GM18505 (cell line): Measurements from ENCODE around the gene CFAP20DC.
"Not testable (repeated sequence)": the region's sequence is repeated elsewhere in the genome, so short reads cannot be mapped to it uniquely, and the experiment has no call there.

Source experiments
- ATAC-seq: cut with Tn5 transposase; IDR thresholded peaks from one replicate; pipeline ENCODE4 v1.9.1; 2021; ENCODE audit not compliant: unreplicated experiment
- POLR2A ChIP-seq: IDR thresholded peaks from 4 replicates; pipeline ENCODE4 v1.6.1; 2011; ENCODE audit warnings: borderline replicate concordance; ENCODE audit not compliant: insufficient read depth, insufficient read length; ENCODE audit errors: extremely low read depth

CFAP20DC gene

DNA sequence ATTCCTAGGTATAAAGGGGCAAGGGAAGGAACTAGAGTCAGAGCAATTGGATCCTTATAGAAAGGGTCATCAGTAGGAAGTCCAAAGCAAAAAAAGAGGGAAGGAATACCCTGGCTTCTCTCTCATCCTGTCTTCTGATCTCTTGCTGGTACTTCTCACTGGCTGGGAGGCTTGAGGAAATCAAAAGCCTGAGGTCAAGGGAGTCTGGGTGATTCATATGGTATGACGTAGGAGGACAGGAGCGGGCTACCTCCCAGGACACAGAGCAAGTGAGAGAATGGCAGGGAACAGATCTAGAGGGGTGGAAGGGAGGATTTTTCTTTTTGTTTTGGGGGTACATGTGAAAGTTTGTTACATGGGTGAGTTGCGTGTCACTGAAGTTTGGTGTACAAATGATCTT is 76.0 kb downstream of the CFAP20DC start:
- ATAC-seq, result no peak
- no peak for TF ChIP-seq POLR2A

DNA sequence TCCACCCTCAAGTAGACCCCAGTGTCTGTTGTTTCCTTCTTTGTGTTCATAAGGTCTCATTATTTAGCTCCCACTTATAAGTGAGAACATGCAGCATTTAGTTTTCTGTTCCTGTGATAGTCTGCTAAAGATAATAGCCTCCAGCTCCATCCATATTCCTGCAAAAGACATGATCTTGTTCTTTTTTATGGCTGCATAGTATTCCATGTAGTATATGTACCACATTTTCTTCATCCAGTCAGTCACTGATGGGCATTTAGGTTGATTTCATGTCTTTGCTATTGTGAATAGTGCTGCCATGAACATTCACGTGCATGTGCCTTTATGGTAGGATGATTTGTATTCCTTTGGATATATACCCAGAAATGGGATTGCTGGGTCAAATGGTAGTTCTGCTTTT is 82.0 kb downstream of the CFAP20DC start:
- not testable (repeated sequence) for ATAC-seq

DNA sequence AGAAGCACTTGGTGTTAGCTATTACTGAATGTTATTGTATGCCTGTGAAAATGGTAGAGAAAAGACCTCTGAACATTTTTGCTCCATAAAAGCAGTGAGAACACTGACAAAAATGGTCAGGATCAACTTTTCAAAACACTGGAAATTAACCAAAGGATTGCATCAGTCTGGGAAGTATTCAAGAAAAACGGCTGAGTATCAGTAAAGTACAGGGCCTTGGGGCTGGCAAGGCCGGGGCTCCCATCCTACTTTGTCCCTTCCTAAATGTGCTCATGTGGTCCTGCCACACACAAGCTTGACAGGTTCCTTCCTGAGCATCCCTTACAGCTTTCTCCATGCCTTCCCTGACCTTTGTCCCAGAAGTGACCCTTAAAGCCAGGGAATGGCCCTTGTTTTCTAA is 84.0 kb downstream of the CFAP20DC start:
- no peak for ATAC-seq
- no peak for TF ChIP-seq POLR2A

DNA sequence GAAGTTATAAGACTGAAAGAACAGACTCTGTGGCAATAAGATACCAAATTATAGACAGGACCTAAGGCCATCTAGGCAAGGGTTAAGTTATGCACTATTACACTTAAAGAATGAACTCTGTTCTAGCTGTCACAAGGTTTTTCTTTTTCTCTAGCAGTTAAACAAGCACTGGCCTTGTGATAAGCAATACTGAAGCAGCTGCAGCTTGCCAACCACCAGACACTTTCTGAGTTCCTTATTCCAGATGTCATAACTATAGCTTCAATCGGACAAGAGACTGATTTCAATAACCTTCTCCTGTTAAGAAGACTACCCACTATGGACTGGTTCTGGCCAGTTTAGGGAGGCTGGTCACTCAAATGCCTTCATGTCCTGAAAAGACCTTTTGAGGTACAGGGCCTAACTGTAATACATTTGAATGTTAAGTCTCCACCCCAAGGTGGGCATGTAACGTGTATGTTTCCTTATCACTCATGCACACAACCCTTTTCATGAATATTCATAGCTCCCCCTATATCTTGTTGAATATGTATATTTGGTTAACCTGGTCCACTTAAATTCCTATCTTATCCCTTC is 85.8 kb downstream of the CFAP20DC start:
- no peak for ATAC-seq
- TF ChIP-seq POLR2A, result no peak

DNA sequence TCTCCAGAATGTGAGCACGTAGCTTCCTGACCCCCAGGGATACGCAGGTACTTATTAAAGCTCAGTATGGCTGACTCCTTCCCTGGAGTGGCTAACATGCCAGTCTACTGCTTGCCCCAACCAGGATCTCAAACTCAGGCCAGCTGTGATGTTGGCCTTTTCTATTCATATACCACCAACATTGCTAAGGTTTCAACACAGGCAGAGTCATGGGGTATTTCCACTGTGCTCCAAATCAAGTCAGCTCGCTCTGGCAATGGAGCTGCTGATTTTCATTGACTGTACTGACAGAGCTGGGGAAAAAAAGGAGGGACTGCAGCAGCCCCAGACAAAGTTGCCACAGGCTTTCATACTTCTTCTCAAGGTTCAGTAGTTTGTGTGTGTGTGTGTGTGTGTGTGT is 87.0 kb downstream of the CFAP20DC start:
- no peak for ATAC-seq
- no peak for TF ChIP-seq POLR2A

DNA sequence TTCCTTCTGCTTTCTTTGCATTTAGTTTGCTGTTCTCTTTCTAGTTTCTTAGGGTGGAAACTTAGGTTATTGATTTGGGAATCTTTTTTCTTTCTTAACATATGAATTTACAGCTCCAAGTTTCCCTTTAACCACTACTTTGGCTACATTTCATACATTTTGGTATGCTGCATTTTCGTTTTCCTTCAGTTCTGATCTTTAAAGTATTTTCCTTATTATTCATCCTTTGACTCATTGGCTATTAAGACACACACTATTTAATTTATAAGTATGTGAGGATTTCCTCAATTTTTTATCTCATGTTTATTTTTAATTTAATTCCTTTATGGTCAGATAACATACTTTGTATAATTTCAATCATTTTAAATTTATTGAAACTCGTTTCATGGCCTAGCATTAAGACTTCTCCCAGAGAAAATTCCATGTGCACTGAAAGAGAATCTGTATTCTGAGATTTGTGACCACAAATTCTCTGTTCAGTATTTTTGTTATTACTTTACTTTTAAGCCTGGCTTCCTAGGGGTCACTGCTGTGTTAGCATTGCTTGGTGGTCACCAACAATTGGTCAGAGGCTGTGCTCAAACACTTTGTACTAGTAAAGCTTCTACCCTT is 87.7 kb downstream of the CFAP20DC start:
- ATAC-seq, result no peak
- TF ChIP-seq POLR2A, result no peak

DNA sequence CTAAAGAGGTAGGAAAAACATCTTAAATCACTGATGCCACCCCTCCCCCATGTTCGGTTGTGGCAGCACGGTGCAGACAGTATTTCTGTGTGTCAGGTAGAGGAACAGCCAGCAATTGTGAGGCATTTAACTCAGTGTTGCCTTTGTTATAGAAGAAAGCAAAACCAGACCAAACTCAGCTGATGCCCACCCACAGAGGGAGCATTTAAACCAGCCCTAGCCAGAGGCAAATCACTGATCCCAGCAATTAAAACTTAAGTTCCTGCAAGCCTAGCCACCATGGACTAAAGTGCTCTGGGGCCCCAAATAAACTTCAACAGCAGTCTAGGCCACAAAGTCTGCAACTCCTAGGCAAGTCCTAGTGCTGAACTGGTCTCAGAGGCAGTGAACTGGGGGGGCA is 94.5 kb downstream of the CFAP20DC start:
- no peak for TF ChIP-seq POLR2A
- ATAC-seq, result no peak

DNA sequence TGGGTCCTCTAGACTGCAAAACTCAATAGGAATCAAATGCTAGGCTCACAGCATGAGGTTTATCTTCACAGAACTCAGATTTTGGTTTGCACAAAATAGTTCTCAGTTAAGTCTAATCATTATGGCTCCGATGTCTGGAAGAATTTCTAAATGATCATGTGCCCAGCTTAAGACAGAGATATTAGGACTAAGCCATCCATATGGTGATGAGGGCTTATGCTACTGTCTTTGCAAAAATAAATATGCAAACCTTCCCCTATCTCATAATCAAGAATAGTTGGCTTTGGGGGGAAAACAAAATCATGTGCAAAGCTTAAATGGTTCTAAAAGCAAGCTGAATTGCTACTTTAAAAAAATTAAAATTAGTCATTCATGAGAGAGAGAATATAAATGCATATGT is 96.5 kb downstream of the CFAP20DC start:
- no peak for TF ChIP-seq POLR2A
- no peak for ATAC-seq

DNA sequence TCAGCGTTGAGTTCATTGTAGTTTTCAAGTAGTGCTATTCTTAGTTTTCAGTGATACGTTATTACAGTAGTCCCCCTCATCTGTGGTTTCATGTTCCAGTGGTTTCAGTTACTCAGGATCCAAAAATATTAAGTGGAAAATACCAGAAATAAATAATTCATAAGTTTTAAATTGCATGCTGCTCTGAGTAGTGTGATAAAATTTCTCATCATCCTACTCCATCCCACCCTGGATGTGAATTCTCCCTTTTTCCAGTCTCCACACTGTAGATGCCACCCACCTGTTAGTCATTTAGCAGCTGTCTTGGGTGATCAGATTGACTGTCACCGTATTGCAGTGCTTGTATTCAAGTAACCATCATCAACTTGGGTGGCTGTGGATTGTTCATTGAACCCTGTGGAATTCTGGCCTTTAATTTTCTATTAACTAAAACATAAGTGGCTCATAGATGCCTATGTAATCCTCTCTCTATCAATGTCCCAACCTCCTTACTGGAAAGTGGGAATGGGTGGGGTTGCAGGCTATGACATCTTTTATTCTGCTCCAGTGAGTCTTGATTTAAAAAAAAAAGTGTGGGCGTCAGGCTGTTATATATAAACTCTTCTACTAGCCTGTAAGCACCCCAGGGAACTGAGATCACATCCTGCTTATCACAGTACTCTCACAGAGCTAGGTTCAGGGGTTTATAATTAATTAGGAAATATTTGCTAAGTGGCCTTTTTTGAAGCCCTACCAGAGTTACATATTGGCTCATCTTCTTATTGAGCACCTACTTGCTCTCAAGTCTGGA is 97.5 kb downstream of the CFAP20DC start:
- TF ChIP-seq POLR2A, result no peak
- no peak for ATAC-seq

DNA sequence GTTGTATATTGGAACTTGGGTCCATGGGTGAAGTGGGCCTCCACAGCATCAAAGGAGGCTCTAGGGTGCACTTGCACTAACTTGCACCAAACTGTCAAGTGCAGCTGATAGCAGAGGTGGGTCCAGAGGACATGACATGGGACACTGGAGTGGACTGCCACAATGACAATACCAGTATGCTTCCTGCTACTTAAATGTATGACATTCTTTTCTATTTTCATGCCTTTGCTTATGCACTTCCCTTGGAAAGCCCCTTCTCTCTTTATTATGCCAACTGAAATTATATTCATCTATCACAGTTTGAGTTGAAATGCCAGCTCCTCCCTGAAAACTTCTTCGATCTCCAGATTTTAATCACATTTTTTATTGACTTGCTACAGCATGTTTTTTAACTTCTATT is 101.8 kb downstream of the CFAP20DC start:
- ATAC-seq, result no peak
- no peak for TF ChIP-seq POLR2A

DNA sequence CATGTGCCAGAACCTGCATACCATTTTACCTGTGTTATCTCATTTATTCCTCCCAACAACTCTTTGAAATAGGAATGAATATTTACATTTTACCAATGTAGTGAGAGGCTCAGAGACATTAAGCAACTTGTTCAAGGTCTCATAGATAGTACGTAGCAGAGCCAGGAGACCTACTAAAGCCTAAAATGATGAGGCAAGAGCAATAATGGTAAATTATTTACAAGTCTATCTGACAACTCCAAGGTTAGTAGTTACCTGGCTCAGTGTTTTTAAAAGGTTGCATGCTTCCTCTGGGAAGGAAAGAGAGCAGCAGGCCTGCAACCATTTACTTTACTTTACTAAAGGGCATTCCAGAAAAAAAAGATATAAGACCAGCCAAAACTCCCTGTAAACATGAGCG is 103.0 kb downstream of the CFAP20DC start:
- TF ChIP-seq POLR2A, result no peak
- no peak for ATAC-seq

DNA sequence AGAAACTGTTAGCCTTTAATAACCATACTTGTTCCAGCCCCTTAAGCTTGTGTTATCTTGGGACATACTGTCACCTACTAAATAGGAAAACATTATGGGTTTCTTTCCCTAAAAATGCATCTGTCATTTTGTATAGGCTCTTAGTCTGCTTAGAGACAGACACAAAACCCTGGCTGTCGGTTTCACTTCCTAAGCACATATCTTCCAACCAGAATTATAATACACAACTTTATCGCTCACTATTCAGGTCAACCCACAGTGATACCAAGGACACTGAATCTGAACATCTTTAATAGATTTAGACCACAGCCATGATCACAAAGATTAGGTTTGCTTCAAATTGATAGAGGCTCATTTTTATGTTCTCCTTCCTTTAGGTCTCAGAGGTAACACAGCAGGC is 111.8 kb downstream of the CFAP20DC start:
- no peak for TF ChIP-seq POLR2A
- no peak for ATAC-seq

DNA sequence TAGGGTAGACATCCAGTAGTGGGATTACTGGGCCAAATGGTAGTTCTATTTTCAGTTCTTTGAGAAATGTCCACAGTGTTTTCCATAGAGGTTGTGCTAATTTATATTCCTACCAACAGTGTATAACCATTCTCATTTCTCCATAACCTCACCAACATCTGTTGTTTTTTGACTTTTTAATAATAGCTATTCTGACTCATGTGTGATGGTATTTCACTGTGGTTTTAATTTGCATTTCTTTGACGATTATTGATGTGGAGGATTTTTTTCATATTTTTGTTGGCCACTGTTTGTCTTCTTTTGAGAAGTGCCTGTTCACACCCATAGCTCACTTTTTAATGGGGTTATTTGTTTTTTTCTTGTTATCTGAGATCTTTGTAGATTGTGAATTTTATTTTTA is 125.2 kb downstream of the CFAP20DC start:
- no peak for TF ChIP-seq POLR2A
- ATAC-seq, result no peak

DNA sequence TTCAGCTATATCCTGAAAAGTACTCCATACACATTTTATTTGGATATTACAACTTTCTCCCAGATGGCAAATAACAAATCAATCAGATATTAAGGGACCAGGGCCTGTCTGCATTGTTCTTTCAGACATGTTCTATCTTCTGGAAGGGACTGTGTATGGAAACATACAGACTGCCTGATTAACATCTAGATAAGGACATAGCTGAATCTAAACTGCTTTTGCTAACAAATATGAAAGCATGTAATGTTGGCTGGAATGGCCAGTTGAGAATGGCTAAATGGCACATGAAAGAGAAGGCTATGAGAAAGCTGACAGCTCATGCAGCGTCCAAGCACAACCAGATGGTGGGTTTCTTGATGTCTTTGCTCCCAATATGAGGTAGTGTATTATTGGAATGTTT is 149.4 kb downstream of the CFAP20DC start:
- ATAC-seq, result no peak
- TF ChIP-seq POLR2A, result no peak
